Measurements from ENCODE around the gene USF2.
A peak's percentile ranks its signal among the peaks of the same experiment; 100 is the strongest.
"Not testable (repeated sequence)": the region's sequence is repeated elsewhere in the genome, so short reads cannot be mapped to it uniquely, and the experiment has no call there.

Gene USF2

GRCh38 chr19:35266520-35267352, 2.0 kb upstream of the USF2 start:
- no peak for DNase-seq

DNA sequence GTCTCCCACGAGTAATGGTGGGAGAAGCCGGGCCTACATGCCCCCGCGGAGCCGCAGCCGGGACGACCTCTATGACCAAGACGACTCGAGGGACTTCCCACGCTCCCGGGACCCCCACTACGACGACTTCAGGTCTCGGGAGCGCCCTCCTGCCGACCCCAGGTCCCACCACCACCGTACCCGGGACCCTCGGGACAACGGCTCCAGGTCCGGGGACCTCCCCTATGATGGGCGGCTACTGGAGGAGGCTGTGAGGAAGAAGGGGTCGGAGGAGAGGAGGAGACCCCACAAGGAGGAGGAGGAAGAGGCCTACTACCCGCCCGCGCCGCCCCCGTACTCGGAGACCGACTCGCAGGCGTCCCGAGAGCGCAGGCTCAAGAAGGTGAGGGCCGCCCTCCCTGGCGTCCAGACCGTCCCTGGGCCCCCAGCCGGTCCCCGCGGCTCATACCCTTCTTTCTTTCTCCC, 1.4 kb upstream of the USF2 start:
- no peak for DNase-seq

- DNase-seq, result peak; percentile 62
Measured at GRCh38 chr19:35267818-35268535, 785 bp upstream of the USF2 start.

DNA sequence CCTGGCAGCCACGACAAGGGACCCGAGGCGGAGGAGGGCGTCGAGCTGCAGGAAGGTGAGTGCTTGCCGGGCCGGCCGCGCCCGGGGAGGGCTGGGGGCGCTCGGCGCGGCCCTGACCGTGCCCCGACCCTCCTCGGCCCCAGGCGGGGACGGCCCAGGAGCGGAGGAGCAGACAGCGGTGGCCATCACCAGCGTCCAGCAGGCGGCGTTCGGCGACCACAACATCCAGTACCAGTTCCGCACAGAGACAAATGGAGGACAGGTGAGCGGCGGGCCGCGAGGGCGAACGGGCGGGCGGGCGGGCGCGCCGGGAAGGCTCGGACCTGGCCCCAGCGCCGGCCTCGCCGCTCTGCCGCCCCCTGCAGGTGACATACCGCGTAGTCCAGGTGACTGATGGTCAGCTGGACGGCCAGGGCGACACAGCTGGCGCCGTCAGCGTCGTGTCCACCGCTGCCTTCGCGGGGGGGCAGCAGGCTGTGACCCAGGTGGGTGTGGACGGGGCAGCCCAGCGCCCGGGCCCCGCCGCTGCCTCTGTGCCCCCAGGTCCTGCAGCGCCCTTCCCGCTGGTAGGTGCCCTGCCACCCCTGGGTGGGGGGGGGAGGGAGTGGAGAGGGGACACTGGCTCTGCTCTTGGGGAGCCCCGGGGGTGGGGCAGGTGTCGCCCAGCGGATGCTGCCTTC, 816 bp downstream of the USF2 start:
- DNase-seq, result peak; percentile 77

GRCh38 chr19:35270381-35270811, 1.6 kb downstream of the USF2 start:
- no peak for DNase-seq

- DNase-seq, result no peak
Measured at GRCh38 chr19:35271546-35271945, 2.8 kb downstream of the USF2 start.

- DNase-seq, result no peak
Measured at GRCh38 chr19:35272122-35272719, 3.5 kb downstream of the USF2 start.

DNA sequence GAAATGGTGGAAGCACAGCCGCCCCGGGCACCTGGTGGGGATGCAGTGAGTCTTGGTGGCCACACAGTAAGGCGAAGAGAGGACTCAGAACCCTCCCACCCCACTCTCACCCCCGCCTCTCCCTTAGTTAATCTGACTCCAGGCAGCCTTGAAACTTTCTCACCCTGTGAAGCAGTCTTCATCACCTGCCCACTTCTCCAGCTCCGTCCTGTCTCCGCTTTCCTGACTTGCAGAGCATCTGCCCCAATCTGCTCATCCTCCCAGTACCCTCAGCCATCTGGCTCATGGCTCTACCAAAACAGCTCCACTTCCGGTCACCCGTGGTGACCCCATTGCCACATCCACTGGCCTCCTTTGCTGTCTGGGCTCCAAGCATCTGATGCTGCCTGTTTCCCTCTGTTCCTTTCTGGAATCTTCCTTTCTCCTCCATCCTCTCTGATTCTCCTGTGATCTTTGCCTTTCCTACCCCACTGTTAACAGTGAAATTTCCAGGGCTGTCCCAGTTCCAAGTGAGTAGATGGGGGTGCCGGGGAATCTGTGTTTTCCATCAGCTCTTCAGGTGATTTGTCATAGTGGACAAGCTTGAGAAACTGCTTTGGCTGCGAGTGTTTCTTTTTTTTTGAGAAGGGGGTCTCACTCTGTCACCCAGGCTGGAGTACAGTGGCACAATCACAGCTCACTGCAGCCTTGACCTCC, 4.3 kb downstream of the USF2 start:
- DNase-seq, result no peak

DNA sequence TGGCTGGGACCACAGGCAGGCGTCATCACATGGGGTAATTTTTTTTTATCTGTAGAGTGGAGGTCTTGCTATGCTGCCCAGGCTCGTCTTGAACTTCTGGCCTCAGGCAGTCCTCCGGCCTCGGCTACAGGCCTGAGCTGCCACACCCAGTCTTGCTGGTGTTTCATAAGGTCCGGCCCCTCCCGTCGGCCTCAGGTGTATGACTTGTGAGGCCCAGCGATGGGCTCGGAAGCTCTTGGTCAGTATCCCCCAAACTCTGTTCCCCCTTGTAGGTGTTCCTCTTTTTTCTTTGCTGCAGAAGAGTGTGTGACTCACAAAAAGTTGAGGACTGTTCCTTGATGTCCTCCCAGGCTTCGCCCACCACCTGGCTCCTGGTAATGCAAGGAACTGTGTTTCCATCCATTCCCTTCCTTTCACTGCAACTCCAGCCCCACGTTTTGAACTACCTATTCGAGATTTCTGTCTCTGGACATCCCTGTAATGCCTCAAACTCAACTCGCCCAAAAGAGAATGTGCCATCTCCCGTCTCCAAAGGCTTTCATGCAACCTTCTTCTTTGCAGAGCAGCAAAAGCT, 5.0 kb downstream of the USF2 start:
- no peak for DNase-seq

- DNase-seq, result no peak
Measured at GRCh38 chr19:35274323-35274722, 5.6 kb downstream of the USF2 start.

DNA sequence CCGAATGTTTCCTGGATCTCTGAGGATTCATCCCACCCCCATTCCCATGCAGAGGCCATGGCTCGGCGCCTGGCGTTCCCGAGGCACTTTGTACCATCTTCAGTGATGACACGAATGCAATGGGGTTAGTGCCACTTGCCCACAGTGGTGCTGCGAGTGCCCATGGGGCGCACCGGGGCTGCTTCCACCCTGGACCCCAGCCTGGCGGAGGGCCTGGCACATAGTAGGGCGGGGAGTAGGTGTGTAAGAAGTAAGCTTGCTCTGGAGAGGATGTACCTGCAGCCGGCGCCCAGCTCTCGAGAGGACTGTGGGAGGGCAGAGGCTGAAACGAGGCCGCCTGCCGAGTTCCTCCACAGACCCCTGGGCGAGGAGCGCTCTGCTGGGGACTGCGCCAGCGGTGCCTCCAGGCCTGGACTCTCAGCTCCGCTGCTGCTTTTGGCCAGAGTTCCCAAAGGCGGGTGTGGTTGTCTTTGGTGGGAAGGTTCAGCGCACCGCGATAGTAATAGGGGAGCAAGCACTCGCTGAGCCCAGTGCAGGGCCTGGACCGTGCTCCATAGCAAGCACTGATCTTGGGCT, 8.0 kb downstream of the USF2 start:
- DNase-seq, result no peak

GRCh38 chr19:35278578-35279284, 10.0 kb downstream of the USF2 start:
- no peak for DNase-seq

DNA sequence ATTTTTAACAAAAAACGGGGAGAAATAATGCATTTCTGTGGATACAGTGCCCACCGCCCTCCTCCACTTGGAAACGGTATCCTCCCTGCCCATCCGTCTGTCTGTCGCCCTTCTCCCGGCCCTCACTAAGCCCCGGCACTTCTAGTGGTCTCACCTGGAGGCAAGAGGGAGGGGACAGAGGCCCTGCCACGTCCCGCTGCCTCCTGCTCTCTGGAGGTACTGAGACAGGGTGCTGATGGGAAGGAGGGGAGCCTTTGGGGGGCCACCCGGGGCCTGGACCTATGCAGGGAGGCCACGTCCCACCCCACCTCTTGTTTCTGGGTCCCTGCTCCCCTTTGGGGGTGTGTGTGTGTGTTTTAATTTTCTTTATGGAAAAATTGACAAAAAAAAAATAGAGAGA, 10.6 kb downstream of the USF2 start:
- DNase-seq, result no peak

DNA sequence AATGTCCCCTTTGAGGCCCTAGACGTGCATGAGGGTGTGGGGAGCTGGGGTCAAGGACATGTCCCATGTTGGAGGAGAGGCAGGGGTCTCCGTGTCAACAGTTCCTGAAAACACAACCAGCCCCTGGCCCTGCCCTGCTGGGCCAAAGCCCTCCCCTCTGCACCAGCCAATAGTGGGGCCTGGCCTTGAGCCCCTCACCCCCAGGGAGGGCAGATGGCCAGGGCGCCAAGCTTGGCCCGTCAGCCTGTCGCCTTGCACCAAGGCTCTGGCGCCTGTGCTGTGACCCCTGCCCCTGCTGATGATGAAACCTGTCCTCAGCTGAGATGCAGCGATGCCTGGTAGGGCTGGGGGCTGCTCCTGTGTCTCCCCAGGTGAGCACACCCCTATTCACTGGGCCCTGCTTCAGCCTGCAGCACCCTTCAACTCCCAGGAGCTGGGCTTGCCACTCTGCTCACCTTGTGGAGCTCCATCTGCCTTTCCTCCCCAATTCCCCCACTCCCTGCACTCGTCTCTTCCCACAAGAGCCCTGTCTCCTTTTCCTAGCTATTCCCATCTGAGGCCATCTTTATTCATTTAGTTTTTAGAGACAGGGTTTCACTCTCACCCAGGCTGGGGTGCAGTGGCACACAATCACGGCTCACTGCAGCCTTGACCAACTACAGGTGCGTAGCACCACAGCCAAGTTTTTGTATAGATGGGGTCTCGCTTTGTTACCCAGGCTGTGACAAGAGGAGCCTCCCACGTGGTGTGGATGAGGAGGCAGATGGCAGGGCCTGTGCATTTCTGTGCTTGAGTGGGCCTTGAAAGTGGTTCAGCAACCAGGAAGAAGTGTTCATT, 11.4 kb downstream of the USF2 start:
- DNase-seq, result no peak

- DNase-seq, result no peak
Measured at GRCh38 chr19:35281303-35281702, 12.5 kb downstream of the USF2 start.

- no peak for DNase-seq
Measured at GRCh38 chr19:35284153-35285094, 15.7 kb downstream of the USF2 start.

GRCh38 chr19:35285095-35285449, 16.3 kb downstream of the USF2 start:
- no peak for DNase-seq

DNA sequence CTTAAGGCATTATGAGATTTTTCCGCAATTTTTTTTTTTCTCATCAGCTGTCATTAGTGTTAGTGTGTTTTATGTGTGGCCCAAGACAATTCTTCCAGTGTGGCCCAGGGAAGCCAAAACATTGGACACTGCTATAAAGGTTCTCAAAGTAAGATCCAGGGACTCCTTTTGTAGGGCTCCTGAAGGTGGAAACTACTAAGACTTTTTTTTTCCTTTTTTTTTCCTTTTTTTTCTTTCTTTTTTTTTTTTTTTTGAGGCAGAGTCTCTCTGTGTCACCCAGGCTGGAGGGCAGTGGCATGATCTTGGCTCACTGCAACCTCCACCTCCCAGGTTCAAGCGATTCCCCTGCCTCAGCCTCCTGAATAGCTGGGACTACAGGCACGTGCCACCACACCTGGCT, 16.7 kb downstream of the USF2 start:
- DNase-seq, result not testable (repeated sequence)

- not testable (repeated sequence) for DNase-seq
Measured at GRCh38 chr19:35286101-35286500, 17.3 kb downstream of the USF2 start.

All from CD4-positive, alpha-beta T cell treated with Interleukin-4 for 4 hours (primary cell).